ENCODE results near the gene TCF12.
"Not testable (repeated sequence)": the region's sequence is repeated elsewhere in the genome, so short reads cannot be mapped to it uniquely, and the experiment has no call there.

Gene TCF12

DNA sequence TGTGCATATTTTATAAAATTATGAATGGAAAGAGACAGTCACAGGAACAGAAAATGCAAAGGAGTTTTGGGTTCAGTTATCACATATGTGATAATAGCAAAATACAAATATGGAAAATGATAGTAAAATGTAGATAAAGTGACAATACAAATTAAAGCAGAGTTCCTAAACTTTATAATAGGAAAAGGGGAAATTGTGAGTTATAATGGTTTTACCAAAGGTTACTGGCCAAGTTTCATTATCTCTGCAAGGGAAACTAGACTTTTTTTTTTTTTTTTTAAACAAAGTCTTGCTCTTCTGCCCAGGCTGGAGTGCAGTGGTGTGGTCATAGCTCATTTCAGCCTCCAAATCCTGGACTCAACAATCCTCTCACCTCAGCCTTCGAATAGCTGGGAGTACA is 229.2 kb downstream of the TCF12 start:
- no peak for DNase-seq

- DNase-seq: no peak
These were observed 229.8 kb downstream of the TCF12 start for GRCh38 chr15:57148262-57148661.

- no peak for DNase-seq
These were observed 230.8 kb downstream of the TCF12 start for GRCh38 chr15:57149196-57149595.

- no peak for DNase-seq
These were observed 231.8 kb downstream of the TCF12 start for GRCh38 chr15:57150066-57150865.

- DNase-seq: not testable (repeated sequence)
These were observed 232.4 kb downstream of the TCF12 start for GRCh38 chr15:57150866-57151203.

DNA sequence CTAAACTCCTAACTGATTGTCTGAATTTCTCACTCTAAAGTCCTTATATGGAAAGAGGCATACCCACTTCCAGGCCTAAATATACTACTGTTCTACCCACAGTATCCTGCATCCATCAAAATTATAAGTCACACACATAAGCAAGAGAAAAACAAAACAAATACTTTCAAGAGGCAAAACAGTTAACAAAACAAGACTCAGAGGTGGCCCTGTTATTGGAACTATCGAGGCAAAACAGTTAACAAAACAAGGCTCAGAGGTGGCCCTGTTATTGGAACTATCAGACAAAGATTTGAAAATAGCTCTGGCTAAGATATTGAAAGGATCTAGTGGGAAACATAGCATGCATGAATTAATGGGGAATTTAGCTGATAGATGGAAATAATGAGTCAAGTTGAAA is 233.7 kb downstream of the TCF12 start:
- DNase-seq: no peak

GRCh38 chr15:57152666-57153539 is 234.5 kb downstream of the TCF12 start:
- DNase-seq: no peak

DNA sequence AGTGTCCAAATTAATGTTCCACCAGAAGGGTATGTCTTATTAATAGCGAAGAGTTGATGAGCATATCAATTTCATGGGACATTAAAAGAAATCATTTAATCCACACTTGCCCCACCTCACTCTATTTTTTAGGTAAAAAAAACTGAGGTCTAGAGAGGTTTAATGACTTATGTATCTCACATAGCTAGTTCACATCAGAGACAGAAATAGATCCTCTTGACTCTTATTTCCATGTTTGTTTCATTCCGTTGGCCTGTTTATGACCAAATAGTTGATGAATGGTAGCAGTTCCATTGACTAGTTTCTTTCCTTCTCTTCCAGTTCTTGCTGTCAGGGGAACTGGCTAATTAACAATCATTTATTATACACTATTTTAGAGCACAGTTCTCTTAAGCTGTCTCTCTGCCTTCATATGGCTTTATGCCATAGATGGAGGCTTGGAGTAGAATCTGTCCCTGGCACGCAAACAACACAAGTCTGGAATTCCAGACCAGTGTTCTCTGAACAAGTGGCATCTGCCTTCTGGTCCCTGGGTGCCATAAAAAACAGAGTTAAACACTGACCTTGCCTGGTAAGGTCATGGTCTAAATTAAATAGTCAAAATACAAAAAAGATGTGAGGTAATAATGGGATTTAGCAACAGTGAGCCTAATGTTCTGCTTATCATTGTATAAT is 237.9 kb downstream of the TCF12 start:
- no peak for DNase-seq

DNA sequence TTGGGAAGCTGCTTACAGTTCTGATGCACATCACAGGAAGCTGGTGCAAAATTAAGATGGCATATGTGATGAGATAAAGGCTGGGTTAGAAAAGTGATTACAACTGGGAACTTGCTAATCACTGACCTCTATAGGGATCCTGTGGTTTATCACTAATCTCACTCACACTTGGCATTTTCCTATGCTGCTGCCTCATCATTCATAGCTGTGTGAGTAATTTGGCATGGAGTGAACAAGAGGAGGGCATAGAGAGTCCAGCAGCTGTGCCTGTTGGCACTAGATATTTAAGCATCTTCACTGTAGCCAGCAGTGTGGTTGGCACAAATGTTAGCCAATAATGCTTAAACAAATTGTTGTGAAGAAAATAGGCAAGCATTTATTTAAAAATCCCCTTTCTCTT is 240.1 kb downstream of the TCF12 start:
- no peak for DNase-seq

GRCh38 chr15:57158997-57159668 is 240.7 kb downstream of the TCF12 start:
- DNase-seq: no peak

GRCh38 chr15:57159767-57160166 is 241.3 kb downstream of the TCF12 start:
- no peak for DNase-seq

DNA sequence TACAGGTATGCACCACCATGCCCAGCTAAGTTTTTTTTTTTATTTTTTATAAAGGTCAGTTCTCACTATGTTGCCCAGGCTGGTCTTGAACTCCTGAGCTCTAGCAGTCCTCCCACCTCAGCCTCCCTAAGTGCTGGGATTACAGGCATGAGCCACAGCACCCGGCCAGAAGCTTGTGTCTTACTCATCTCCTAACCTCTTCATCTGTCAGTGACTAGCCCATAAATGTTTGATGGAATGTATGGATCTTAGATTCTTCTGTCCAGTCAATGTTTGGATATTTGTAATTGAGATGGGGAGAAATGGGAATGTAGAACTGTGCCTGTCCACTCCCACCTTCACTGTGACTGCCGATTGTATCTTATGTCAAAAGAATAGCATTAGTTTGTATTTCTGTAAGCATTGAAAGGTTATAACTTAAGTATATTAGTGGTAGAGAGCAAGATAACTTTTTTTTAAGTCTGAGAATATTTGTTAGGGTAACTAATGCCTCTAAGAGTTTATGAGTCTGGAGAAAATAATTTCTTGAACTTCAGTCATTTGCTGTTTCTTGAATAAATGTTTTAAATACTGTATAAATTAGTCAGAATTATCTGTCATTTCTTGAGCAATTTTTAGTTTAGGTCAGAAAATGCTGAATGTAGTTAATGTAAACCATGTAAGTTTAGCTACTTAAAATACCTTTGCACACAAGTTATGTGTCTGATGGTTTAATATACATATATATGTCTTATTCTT is 242.5 kb downstream of the TCF12 start:
- no peak for DNase-seq

DNA sequence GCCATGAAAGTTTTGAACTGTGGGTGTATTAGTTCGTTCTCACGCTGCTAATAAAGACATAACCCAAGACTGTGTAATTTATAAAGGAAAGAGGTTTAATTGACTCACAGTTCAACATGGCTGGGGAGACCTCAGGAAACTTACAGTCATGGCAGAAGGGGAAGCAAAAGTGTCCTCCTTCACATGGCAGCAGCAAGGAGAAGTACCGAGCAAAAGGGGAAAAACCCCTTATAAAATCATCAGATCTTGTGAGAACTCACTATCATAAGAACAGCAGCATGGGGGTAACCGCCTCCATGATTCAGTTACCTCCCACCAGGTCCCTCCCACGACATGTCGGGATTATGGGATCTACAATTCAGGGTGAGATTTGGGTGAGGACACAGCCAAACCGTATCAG is 245.8 kb downstream of the TCF12 start:
- DNase-seq: not testable (repeated sequence)

DNA sequence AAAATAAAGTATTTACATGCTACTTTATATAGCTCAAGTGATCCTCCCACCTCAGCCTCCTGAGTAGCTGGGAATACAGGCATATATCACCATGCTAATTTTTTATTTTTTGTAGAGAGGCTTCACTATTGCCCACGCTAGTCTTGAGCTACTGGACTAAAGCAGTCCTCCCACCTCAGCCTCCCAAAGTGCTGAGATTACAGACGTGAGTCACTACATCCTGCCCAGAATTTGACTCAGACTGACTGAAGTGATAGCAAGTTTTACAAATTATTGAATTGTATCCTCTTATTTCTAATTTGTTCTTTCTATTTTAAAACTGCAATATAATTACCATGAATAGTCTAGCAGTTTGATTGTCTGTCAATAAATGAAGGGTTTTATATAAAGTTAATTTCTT is 247.5 kb downstream of the TCF12 start:
- DNase-seq: no peak

DNA sequence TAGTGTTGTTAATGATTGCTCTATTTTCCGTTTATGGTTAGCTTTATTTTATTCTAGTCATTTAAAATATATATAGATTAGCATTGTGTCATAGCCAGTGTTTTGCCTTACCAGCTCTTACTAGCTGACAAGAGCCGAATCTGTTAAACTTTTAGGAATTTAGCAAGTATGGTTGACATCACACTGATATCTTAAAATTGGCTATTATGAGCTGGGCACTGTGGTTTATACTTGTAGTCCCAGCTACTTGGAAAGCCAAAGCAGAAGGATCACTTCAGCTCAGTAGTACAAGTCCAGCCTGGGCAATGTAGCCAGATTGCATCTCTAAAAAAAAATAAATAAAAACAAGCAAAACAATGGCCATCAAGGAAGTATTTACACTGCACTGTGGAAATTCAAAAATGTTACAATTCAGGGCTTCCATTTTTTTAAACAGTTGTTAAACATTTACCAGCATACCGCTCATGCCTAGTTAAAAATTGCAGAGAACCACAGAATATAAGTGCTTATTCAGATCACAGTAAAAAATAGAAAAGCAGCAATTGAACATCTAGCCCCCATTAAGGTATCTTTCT is 249.5 kb downstream of the TCF12 start:
- no peak for DNase-seq

DNA sequence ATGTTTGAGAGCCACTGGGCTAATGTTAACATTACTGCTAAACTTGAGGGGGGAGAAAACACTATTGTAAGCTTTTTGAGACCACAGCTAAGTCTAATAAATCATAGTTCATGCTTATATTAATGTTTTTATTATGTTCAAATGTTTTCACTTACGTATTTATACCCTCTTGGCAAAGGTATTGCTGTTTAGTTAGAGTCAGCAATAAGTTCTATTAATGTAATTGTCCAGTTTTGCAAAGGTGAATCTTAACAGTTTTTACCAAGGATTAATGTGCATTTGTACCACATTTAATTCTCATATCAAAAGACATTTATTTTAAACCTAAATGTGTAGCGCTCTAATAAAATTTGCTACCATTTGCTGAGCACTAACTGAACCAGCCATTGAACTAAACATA is 251.2 kb downstream of the TCF12 start:
- DNase-seq: no peak

GRCh38 chr15:57171426-57171825 is 253.0 kb downstream of the TCF12 start:
- DNase-seq: no peak

DNA sequence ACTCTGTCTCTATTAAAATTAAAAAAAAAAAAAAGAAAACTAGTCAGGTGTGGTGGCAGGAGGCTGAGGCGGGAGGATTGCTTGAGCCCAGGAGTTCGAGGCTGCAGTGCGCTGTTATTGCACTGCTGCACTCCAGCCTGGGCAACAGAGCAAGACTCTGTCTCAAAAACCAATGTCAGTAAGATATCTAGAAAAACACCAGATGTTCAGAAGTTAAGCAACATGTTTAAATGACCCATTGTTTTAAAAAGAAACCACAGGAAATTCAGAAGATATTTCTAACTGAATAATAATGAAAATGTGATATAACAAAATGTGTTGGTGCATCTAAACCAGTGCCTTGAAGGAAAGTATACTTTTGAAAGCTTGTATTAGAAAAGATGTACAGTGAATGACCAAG is 254.5 kb downstream of the TCF12 start:
- no peak for DNase-seq

DNA sequence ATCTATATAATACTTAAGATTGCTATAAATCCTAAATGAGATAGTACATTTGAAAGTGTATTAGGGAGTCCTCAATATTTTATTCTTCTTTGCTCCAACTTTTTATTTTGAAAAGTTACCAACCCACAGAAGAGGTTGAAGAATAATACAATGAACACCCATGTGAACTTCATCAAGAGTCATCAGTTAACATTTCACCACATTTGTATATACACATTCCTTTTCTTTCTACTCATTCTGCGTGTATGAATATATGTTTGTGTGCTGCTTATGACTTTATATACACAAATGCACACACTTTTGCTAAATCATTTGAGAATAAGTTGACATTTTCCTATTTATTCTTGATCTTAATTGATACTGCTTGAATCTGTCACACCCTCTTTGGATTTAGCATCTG is 264.6 kb downstream of the TCF12 start:
- no peak for DNase-seq

- DNase-seq: no peak
These were observed 265.3 kb downstream of the TCF12 start for GRCh38 chr15:57183614-57184344.

GRCh38 chr15:57184502-57184901 is 266.1 kb downstream of the TCF12 start:
- no peak for DNase-seq

Data from effector CD4-positive, alpha-beta T cell (primary cell).